ENCODE measurements around the gene VASH1.

DNA sequence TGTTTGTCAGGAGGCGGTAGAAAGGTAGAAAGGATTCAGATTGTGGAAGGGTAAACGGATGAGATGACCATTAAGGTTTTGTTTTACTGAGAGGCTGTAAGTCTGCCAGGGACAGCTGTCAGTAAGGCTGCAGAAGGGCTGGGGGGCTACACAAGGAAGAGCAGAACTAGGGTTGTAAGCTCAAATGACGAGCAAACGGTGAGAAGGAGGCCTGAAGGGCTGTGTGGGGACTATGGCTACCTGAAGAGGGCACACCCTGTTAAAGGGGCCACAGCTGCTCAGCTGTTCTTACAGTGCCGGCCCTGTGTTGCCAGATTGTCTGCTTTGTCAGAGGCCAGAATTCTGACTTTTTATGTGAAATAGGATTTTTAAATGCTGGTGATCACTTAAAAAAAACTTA lies 19.1 kb downstream of the VASH1 start:
- TF ChIP-seq, protein P1, sequence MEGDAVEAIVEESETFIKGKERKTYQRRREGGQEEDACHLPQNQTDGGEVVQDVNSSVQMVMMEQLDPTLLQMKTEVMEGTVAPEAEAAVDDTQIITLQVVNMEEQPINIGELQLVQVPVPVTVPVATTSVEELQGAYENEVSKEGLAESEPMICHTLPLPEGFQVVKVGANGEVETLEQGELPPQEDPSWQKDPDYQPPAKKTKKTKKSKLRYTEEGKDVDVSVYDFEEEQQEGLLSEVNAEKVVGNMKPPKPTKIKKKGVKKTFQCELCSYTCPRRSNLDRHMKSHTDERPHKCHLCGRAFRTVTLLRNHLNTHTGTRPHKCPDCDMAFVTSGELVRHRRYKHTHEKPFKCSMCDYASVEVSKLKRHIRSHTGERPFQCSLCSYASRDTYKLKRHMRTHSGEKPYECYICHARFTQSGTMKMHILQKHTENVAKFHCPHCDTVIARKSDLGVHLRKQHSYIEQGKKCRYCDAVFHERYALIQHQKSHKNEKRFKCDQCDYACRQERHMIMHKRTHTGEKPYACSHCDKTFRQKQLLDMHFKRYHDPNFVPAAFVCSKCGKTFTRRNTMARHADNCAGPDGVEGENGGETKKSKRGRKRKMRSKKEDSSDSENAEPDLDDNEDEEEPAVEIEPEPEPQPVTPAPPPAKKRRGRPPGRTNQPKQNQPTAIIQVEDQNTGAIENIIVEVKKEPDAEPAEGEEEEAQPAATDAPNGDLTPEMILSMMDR (IDR thresholded peaks at IDR 0.05; ENCODE audit: low read length) = no peak
- no peak for TF ChIP-seq EZH2 (IDR thresholded peaks at IDR 0.05; ENCODE audit: borderline replicate concordance, low read length)
